ENCODE data around the gene SNUPN.

Gene SNUPN

GRCh38 chr15:75597667-75598341 is 27.7 kb downstream of the SNUPN start:
- TF ChIP-seq RAD21 (IDR thresholded peaks at IDR 0.05; ENCODE audit: low read depth) (peak; percentile 38; the same call in 1 of the 2 replicates), FOXM1 (IDR thresholded peaks at IDR 0.05; ENCODE audit: borderline replicate concordance, low read depth) (no peak)

GRCh38 chr15:75596703-75597345 is 28.7 kb downstream of the SNUPN start:
- TF ChIP-seq NFIC (IDR thresholded peaks at IDR 0.05) (no peak), RAD21 (IDR thresholded peaks at IDR 0.05; ENCODE audit: low read depth) (no peak), TAF1 (IDR thresholded peaks at IDR 0.05; ENCODE audit: low read depth) (no peak), EP300 (IDR thresholded peaks at IDR 0.05; ENCODE audit: borderline replicate concordance) (no peak), CREB1 (IDR thresholded peaks at IDR 0.05; ENCODE audit: low read depth) (no peak), CEBPB (IDR thresholded peaks at IDR 0.05) (no peak), ZBTB7A (IDR thresholded peaks at IDR 0.05; ENCODE audit: low read depth) (no peak), YY1 (IDR thresholded peaks at IDR 0.05; ENCODE audit: low read depth) (no peak)

DNA sequence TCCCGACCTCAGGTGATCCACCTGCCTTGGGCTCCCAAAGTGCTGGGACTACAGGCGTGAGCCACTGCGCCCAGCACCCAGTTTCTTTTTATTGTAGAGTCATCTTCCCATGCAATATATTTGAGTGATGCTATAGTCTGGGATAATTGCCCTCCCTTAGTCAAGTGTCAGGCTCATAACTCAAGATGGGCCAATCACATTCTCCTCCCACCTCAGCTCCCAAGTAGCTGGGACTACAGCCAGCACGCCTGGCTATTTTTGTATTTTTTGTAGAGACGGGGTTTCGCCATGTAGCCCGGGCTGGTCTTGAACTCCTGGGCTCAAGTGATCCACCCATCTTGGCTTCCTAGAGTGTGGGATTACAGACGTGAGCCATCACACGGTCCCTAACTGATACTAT is 31.2 kb downstream of the SNUPN start:
- TF ChIP-seq YY1 (IDR thresholded peaks at IDR 0.05; ENCODE audit: low read depth): no peak
- TF ChIP-seq EP300 (IDR thresholded peaks at IDR 0.05; ENCODE audit: borderline replicate concordance): no peak
- TF ChIP-seq ZBTB7A (IDR thresholded peaks at IDR 0.05; ENCODE audit: low read depth): no peak
- TF ChIP-seq TCF12 (IDR thresholded peaks at IDR 0.05; ENCODE audit: low read depth): no peak
- TF ChIP-seq, protein P1, sequence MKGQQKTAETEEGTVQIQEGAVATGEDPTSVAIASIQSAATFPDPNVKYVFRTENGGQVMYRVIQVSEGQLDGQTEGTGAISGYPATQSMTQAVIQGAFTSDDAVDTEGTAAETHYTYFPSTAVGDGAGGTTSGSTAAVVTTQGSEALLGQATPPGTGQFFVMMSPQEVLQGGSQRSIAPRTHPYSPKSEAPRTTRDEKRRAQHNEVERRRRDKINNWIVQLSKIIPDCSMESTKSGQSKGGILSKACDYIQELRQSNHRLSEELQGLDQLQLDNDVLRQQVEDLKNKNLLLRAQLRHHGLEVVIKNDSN (IDR thresholded peaks at IDR 0.05): no peak
- TF ChIP-seq TAF1 (IDR thresholded peaks at IDR 0.05; ENCODE audit: low read depth): no peak
- TF ChIP-seq CREB1 (IDR thresholded peaks at IDR 0.05; ENCODE audit: low read depth): no peak
- TF ChIP-seq NFIC (IDR thresholded peaks at IDR 0.05): no peak
- TF ChIP-seq FOXM1 (IDR thresholded peaks at IDR 0.05; ENCODE audit: borderline replicate concordance, low read depth): no peak
- TF ChIP-seq REST (IDR thresholded peaks at IDR 0.05; ENCODE audit: low read depth): no peak
- no peak for TF ChIP-seq MAX (IDR thresholded peaks at IDR 0.05)
- TF ChIP-seq TEAD4 (IDR thresholded peaks at IDR 0.05): no peak
- no peak for TF ChIP-seq EGR1 (IDR thresholded peaks at IDR 0.05)
- TF ChIP-seq RAD21 (IDR thresholded peaks at IDR 0.05; ENCODE audit: low read depth): no peak

- TF ChIP-seq NFIC (IDR thresholded peaks at IDR 0.05): no peak
- TF ChIP-seq, protein P1 (IDR thresholded peaks at IDR 0.05): no peak
- no peak for TF ChIP-seq ZBTB7A (IDR thresholded peaks at IDR 0.05; ENCODE audit: low read depth)
- TF ChIP-seq FOXM1 (IDR thresholded peaks at IDR 0.05; ENCODE audit: borderline replicate concordance, low read depth): no peak
- no peak for TF ChIP-seq TCF12 (IDR thresholded peaks at IDR 0.05; ENCODE audit: low read depth)
- TF ChIP-seq CREB1 (IDR thresholded peaks at IDR 0.05; ENCODE audit: low read depth): no peak
Measured at GRCh38 chr15:75591655-75592364, 33.7 kb downstream of the SNUPN start.

DNA sequence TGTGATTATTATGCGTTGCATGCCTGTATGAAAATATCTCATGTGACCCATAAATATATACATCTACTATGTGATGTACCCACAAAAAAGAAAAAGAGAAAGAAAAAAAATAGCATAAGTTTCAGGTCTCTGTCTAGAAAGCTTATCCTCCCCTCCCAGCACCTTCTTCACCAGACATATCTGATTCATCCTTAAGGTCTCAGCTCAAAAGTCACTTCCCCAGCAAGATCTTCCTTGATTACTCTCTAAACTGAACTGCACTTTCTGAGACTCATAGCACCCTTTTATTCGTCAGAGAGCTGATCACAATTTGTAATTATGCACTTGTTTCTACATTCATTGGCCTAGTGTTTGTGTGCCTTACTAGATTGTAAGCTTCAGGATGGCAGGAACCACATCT is 35.3 kb downstream of the SNUPN start:
- TF ChIP-seq CEBPB (IDR thresholded peaks at IDR 0.05) (no peak), CREB1 (IDR thresholded peaks at IDR 0.05; ENCODE audit: low read depth) (no peak), REST (IDR thresholded peaks at IDR 0.05; ENCODE audit: low read depth) (no peak), TAF1 (IDR thresholded peaks at IDR 0.05; ENCODE audit: low read depth) (no peak), ZBTB7A (IDR thresholded peaks at IDR 0.05; ENCODE audit: low read depth) (no peak), RAD21 (IDR thresholded peaks at IDR 0.05; ENCODE audit: low read depth) (no peak), EGR1 (IDR thresholded peaks at IDR 0.05) (no peak), YY1 (IDR thresholded peaks at IDR 0.05; ENCODE audit: low read depth) (no peak), TCF12 (IDR thresholded peaks at IDR 0.05; ENCODE audit: low read depth) (no peak), FOXM1 (IDR thresholded peaks at IDR 0.05; ENCODE audit: borderline replicate concordance, low read depth) (no peak), MAX (IDR thresholded peaks at IDR 0.05) (no peak), EP300 (IDR thresholded peaks at IDR 0.05; ENCODE audit: borderline replicate concordance) (no peak), TEAD4 (IDR thresholded peaks at IDR 0.05) (no peak), NFIC (IDR thresholded peaks at IDR 0.05) (no peak)
- TF ChIP-seq, protein P1 (IDR thresholded peaks at IDR 0.05): no peak
